Stimulated activated CD4-positive, alpha-beta T cell treated with anti-CD3 and anti-CD28 coated beads, Interleukin-4, amount 100 ng/mL, for 48 hours (primary cell): Measurements from ENCODE around the gene SLC52A1.
"Not testable (repeated sequence)": the region's sequence is repeated elsewhere in the genome, so short reads cannot be mapped to it uniquely, and the experiment has no call there.

ENCODE experiments used
- DNase-seq, 2 donors: peaks; one replicate each; pipeline ENCODE4 v3.0.0-alpha.2; 2020; ENCODE audit warnings: low read depth in 2 of 2

Gene SLC52A1

GRCh38 chr17:5031365-5032082 is 3.7 kb downstream of the SLC52A1 start:
- peak; percentile 80 to 86 for DNase-seq

DNA sequence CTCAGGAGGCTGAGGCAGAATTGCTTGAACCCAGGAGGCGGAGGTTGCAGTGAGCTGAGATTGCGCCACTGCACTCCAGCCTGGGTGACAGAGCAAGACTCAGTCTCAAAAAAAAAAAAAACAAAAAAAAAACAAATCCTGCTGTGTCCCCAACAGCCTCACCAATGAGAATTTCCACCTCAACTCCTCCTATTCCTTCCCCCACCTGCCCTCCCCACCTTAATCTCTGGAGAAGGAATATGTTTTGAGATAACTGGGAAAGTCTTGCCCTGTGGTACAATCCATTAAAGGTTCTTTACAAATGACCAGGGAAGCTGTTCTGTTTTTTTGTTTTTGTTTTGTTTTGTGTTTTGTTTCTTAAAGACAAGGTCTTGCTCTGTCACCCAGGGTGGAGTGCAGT is 5.1 kb downstream of the SLC52A1 start:
- DNase-seq: not testable (repeated sequence)

DNA sequence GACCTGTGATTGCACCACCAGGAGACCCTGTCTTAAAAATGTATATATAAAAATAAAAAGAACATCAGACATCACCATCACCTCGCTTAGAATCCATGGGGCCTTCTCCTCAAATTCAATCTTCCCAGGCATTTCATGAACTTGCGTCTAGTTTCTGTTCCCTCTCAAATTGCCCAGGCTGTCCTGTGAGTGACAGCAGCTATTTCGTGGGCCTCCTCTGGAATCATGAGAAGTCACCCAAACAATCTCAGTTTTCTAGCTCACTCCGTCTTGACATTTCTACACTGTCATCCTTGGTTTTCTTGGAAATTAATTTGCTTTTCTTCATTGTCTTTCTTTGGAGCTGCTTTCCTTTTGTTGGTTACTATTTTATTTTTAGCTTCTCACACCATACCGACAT is 7.3 kb downstream of the SLC52A1 start:
- DNase-seq: no peak

DNA sequence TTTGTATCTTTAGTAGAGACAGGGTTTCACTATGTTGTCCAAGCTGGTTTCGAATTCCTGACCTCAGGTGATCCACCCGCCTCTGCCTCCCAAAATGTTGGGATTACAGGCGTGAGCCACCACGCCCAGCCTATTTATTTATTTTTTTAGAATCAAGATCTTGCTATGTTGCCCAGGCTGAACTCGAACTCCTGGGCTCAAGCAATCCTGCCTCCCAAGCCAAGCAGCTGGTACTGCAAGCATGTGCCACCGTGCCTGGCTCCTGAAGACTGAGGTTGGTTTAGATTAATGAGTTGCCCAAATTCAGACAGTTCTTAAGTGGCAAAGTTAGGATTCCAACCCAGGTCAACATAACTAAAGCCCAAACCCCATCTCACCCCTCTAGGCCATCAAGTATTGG is 7.9 kb downstream of the SLC52A1 start:
- no peak for DNase-seq

DNA sequence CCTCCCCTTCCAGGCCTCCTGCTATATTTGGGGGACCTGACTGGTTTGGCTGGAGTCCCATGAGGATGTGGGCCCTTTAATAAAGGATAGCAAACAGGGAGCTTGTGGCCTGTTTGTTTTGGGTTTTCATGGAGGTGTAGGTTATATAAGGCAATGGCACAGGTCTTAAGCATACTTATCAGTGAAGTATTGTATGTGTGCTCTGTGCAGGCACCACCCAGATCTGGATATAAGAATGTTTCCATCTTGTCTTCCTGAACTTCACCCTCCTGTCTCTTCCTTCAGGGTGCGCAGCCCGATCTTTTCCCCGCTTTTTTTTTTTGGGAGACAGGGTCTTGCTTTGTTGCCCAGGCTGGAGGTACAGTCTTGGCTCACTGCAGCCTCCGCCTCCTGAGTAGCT is 10.6 kb downstream of the SLC52A1 start:
- DNase-seq: no peak

- no peak for DNase-seq
Measured at GRCh38 chr17:5023588-5024147, 11.6 kb downstream of the SLC52A1 start.

GRCh38 chr17:5022171-5022711 is 13.0 kb downstream of the SLC52A1 start:
- DNase-seq: no peak

GRCh38 chr17:5020502-5021023 is 14.7 kb downstream of the SLC52A1 start:
- DNase-seq: no peak

GRCh38 chr17:5019475-5019956 is 15.7 kb downstream of the SLC52A1 start:
- no peak for DNase-seq

DNA sequence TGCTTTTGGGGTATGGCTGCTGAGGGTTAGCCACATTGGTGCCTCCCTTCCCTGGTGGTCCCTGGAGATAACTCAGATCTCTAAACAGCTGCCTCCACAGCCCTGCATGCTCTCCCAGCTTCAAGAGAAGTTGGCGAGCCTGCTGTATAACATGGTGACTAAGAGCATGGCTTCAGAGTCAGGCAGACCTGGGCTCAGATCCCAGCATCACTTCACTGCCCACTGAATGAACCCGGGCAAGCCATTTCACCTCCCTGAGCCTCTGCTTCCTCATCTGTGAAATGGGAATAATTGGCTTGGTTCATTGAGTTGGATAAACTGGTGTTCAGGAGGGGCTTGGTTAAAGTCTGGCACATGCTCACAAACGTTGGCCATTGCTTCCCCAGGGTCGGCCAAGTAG is 20.9 kb downstream of the SLC52A1 start:
- DNase-seq: no peak

- DNase-seq: peak in 1 of 2 donors; percentile 21
Measured at GRCh38 chr17:5011928-5012327, 23.3 kb downstream of the SLC52A1 start.

DNA sequence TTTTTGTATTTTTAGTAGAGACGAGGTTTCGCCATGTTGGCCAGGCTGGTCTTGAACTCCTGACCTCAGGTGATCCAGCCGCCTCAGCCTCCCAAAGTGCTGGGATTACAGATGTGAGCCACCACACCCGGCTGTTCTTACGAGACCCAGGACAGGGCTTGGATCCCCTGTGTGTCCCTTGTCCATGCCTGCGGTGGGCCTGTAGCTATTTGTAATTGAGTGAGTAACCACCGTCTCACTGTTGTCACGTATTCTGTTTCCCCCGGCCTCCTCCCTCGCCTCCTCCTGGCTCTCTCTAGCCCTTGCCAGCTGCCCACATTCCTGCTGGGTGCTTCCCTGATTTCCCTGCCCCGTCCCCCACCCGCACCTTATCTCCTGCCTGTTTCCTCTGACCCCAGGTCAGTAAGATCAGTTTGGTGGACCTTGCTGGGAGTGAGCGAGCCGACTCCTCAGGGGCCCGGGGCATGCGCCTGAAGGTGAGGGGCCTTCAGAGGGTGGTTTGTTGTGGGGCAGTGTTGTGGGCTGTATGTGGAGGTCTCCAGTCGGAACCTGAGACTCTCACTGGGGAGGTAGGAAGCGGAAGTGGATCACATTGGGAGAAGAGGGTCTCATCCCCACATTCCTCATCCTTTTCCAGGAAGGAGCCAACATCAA is 31.9 kb downstream of the SLC52A1 start:
- DNase-seq: no peak

DNA sequence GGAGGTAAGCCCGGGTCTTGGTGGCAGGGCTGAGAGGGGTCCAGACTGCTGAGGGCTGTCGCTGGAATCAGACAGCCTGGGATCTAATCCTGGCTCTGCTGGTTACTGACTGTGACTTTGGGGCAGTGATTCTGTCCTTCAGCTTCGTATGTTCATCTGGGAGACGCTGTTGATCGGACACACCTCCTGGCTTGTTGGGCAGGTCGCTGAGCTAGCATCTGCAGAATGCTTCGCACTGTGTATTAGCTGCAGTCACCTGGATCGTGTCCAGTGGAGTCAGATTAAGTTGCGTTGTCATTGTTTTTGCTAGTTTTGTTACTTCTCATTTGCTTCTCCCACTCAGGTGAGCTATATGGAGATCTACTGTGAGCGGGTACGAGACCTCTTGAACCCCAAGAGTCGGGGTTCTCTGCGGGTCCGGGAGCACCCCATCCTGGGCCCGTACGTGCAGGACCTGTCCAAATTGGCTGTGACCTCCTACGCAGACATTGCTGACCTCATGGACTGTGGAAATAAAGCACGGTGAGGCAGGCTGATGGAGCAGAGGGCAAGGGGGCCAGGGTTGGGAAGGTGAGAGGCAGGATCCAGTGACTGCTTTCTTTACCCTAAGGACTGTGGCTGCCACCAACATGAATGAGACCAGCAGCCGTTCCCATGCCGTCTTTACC is 33.0 kb downstream of the SLC52A1 start:
- DNase-seq: no peak

DNA sequence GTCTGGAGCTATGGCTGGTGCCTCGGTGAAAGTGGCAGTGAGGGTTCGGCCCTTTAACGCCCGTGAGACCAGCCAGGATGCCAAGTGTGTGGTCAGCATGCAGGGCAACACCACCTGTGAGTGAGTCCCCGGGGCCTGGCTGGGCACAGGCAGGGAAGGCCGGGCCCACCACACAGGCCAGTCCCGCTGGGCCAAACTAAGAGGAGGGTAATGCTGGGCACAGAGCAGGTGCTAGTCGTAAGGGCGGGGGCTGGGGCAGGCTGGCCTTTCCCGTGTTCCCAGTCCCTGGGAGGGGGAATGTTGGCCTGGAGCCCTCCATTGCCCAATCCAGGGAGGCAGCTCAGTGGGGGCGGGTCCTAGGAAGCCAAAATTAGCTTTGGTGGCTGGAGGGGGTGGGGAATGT is 35.0 kb downstream of the SLC52A1 start:
- DNase-seq: no peak

DNA sequence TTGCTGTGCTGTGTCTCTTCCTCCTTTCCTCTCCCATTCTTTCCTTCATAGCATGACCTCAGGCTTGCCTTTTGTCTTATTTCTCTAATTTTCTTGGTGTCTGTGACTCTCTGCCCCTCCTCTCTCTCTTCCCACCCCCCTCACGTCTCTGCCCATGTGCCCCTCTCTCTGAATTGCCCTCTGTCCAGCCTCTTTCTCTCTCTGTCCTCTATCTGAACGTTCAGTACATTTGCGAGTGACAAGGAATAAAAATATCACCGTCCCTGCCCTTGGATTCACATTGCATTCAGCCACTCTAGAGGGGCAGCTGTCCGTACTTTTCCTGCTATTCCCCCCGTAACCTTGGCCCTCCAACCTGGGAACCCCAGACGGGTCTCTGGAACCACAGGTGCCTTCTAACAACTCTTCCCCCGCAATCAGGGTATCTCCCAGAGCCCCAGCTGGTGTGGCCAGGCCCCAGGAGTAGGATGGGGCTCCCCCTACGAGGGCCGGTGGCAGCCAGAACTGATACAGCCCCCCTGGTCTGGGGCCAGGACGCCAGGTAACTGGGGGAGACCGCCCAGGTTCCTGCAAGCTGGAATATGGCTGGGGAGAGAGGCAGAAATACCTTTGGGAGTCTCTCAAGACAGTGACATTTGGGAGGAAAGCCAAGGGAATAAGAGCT is 35.7 kb downstream of the SLC52A1 start:
- no peak for DNase-seq

- DNase-seq: no peak
Measured at GRCh38 chr17:4998732-4999429, 36.3 kb downstream of the SLC52A1 start.

DNA sequence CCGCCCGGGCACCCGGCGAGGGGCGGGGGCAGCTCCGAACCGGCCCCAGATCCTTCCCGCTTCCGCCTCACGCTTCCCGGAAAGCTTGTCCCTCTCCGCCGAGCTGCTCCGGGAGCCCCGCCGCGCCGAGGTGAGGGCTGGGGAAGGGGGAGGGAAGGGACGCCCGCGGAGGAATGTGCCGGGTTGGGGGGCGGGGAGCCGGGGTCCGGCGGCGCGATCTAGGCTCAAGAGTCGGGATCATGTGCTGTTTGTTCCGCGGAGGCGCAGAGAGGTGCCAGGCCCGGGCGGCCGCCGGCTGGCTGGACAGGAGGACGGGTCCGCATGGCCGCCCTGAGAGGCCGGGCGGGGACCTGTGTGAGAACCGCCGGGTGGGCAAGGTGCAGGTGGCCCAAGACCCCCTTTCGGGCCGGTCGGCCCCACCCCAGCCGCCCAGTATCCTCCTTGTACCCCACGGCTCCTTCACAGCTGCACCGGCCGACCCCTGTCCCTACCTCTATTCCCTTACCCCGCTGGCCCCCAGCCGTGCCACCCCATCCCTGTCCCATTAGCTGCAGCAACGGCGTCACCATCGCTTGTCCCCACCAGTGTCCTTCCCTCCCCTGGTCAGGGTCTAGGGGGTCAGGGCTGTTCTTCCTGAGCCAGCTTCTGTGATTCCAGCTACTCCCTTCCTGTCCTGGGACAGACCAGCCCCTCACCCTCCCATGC is 37.0 kb downstream of the SLC52A1 start:
- no peak for DNase-seq

GRCh38 chr17:4997302-4998026 is 37.8 kb downstream of the SLC52A1 start, which contains the start of the genes INCA1 and KIF1C:
INCA1 (minus strand) TSS chr17:4997522; CDS start chr17:4994437, 3,085 bp downstream.
KIF1C (plus strand) TSS chr17:4997950; CDS start chr17:5000247, 2,297 bp downstream.
- DNase-seq: peak; percentile 86 to 87

DNA sequence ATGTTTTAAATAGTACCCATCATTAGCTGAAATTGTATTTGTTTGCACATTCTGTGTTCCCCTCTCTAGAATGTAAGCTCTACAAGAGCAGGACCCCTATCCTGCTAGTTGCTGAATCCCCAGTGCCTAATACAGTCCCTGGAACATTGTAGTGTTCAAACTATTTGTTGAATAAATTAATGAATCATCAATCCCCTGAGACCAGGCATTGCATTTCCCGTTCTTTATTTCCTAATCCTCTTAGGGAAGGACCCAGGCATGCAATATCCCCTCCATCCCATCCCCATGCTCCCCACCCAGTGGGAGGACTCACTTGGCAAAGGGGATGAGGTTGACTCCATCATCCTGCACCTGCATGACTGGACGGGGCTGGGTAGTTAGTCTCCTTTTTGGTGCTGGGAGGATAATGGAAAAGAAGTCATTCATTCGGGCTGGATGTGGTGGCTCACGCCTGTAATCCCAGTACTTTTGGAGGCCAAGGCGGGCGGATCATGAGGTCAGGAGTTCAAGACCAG is 41.1 kb downstream of the SLC52A1 start:
- no peak for DNase-seq
